ENCODE results near the gene KLHL29. TPM values are rescaled to one million over a fixed set of nuclear protein-coding genes. Genes with fewer than 3 reads are reported as not detected.

Gene KLHL29
- total and polyA plus RNA-seq, 4 donors, result 0.29 to 2.3 (median 0.68) TPM

GRCh38 chr2:23356711-23357110, 28.3 kb upstream of the KLHL29 start:
- Histone ChIP-seq H3K4me1 (ENCODE audit: control insufficient read depth in 4 of 4, insufficient read depth in 4 of 4, low read length in 3 of 4) (peaks cover 0 to 12% (median 6%) of the 10 kb centered on the region in 4 donors), H3K9ac (ENCODE audit: low read depth in 1 of 2, low read length in 2 of 2) (no peak overlapping the region), H3K9me3 (ENCODE audit: control insufficient read depth in 4 of 4, low read length in 3 of 4) (no peaks in the 10 kb centered on the region), H3K27ac (ENCODE audit: low read depth in 1 of 2, low read length in 2 of 2) (no peak overlapping the region), H3K36me3 (ENCODE audit: control insufficient read depth in 4 of 4, insufficient read depth in 3 of 4, low read depth in 1 of 4, low read length in 3 of 4) (no peaks in the 10 kb centered on the region), H3K27me3 (ENCODE audit: control insufficient read depth in 4 of 4, insufficient read depth in 4 of 4, low read length in 3 of 4) (no peaks in the 10 kb centered on the region), H3K4me3 (ENCODE audit: low read depth in 1 of 3, low read length in 3 of 3) (no peak overlapping the region)
- DNase-seq (ENCODE audit: low spot score), result no peak
- TF ChIP-seq HNF4A (conservative IDR thresholded peaks at IDR 0.05) (no peak), RAD21 (IDR thresholded peaks at IDR 0.05) (no peak), RXRA (IDR thresholded peaks at IDR 0.05) (no peak)
- TF ChIP-seq, protein P1, sequence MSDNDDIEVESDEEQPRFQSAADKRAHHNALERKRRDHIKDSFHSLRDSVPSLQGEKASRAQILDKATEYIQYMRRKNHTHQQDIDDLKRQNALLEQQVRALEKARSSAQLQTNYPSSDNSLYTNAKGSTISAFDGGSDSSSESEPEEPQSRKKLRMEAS (IDR thresholded peaks at IDR 0.05), result no peak
- TF ChIP-seq, protein P2, sequence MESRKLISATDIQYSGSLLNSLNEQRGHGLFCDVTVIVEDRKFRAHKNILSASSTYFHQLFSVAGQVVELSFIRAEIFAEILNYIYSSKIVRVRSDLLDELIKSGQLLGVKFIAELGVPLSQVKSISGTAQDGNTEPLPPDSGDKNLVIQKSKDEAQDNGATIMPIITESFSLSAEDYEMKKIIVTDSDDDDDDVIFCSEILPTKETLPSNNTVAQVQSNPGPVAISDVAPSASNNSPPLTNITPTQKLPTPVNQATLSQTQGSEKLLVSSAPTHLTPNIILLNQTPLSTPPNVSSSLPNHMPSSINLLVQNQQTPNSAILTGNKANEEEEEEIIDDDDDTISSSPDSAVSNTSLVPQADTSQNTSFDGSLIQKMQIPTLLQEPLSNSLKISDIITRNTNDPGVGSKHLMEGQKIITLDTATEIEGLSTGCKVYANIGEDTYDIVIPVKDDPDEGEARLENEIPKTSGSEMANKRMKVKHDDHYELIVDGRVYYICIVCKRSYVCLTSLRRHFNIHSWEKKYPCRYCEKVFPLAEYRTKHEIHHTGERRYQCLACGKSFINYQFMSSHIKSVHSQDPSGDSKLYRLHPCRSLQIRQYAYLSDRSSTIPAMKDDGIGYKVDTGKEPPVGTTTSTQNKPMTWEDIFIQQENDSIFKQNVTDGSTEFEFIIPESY (IDR thresholded peaks at IDR 0.05), result no peak
- 96% methylated on average over 9 of the region's 9 CpGs for WGBS

DNA sequence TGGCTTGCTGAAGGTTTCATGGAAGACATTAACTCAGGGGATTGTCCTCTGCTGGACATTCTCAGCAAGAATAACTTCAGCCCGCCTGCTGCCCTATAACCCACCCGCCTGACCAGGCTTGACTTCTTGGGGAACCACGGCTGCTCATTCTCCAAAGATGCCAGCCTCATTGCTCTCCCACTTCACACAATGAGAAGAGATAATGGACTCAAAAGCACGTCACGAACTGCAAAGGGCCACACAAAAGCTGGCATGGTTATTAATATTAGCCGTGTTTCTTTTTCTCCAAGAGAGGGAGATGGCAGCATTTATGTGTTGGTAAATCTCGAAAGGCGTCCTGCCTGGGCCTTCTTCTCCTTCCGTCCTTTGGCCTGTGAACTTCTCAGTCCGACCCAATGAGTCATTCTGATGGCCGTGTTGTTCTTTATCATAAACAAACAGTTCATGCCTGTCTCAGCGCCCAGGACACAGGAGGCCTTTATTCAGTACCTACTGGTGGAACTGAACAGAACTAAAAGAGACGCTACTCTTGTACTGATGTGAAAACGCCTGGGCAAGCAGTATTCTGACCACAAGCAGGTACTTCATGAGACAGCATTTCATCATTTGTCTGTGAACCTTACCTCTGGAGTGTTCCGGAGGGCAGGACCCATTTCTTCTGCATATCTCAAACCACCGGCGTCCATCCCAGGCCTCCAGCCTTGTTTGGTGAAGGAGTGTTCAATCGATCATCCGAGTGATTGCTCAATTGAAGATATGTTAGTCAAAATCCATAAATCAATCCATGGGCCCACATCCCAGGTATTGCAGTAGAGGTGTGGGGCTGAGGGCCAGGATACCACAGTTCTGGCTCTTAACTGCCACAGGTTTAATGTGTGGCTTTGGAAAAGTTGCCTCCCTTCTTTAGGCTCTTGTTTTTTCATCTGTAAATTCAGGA, 25.1 kb upstream of the KLHL29 start:
- no peaks in the 10 kb centered on the region for H3K27me3 ChIP-seq (ENCODE audit: control insufficient read depth in 4 of 4, insufficient read depth in 4 of 4, low read length in 3 of 4)
- peak; percentile 39 to 65 for TF ChIP-seq HNF4A (conservative IDR thresholded peaks at IDR 0.05)
- TF ChIP-seq SP1 (IDR thresholded peaks at IDR 0.05), result peak; percentile 32
- peak; percentile 25 to 41 for TF ChIP-seq RAD21 (IDR thresholded peaks at IDR 0.05)
- no peak for TF ChIP-seq FOXA1 (IDR thresholded peaks at IDR 0.05)
- peak; percentile 50 for TF ChIP-seq YY1 (IDR thresholded peaks at IDR 0.05)
- TF ChIP-seq JUND (IDR thresholded peaks at IDR 0.05), result peak; percentile 93 to 94
- peak; percentile 40 to 44 for TF ChIP-seq RXRA (IDR thresholded peaks at IDR 0.05)
- TF ChIP-seq HNF4G (IDR thresholded peaks at IDR 0.05), result no peak
- TF ChIP-seq FOXA2 (IDR thresholded peaks at IDR 0.05), result no peak
- TF ChIP-seq ATF3 (IDR thresholded peaks at IDR 0.05), result peak; percentile 75
- H3K4me1 ChIP-seq (ENCODE audit: control insufficient read depth in 4 of 4, insufficient read depth in 4 of 4, low read length in 3 of 4), result peaks cover 0 to 12% (median 5%) of the 10 kb centered on the region in 4 donors
- no peak for DNase-seq (ENCODE audit: low spot score)
- no peak overlapping the region for H3K4me3 ChIP-seq (ENCODE audit: low read depth in 1 of 3, low read length in 3 of 3)
- no peaks in the 10 kb centered on the region for H3K36me3 ChIP-seq (ENCODE audit: control insufficient read depth in 4 of 4, insufficient read depth in 3 of 4, low read depth in 1 of 4, low read length in 3 of 4)
- no peak overlapping the region for H3K9ac ChIP-seq (ENCODE audit: low read depth in 1 of 2, low read length in 2 of 2)
- H3K27ac ChIP-seq (ENCODE audit: low read depth in 1 of 2, low read length in 2 of 2), result peak overlapping the region in 1 of 2 donors; percentile 48
- no peaks in the 10 kb centered on the region for H3K9me3 ChIP-seq (ENCODE audit: control insufficient read depth in 4 of 4, low read length in 3 of 4)
- WGBS, result 60% methylated on average over 19 of the region's 19 CpGs

DNA sequence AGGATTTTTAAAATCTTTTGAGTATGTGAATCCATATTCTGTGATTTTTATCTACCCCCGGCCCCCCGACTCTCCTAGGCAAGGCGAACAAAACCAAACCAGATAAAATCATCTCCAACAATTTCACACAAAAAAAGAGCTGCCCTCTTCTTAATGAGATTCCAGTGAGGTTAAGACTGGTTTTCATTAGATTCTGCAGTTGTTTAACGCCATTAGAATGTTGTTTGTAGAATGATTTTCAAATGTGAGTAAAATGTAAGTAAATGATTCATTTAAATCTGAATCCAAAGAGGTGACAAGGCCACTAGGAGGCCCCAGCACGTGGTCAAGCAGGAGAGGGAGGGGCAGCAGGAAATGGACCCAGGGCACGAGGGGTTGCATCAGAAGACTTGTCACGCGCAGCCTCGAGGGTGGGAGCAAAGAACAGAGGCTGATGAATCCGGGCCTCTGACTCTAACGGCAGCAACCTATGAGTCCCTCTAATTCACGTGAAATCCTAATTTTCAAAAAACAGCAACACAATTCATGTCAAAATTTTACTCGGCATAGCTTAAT, 24.3 kb upstream of the KLHL29 start:
- no peaks in the 10 kb centered on the region for H3K27me3 ChIP-seq (ENCODE audit: control insufficient read depth in 4 of 4, insufficient read depth in 4 of 4, low read length in 3 of 4)
- DNase-seq (ENCODE audit: low spot score), result no peak
- peaks cover 0 to 12% (median 5%) of the 10 kb centered on the region in 4 donors for H3K4me1 ChIP-seq (ENCODE audit: control insufficient read depth in 4 of 4, insufficient read depth in 4 of 4, low read length in 3 of 4)
- H3K4me3 ChIP-seq (ENCODE audit: low read depth in 1 of 3, low read length in 3 of 3), result no peak overlapping the region
- no peaks in the 10 kb centered on the region for H3K36me3 ChIP-seq (ENCODE audit: control insufficient read depth in 4 of 4, insufficient read depth in 3 of 4, low read depth in 1 of 4, low read length in 3 of 4)
- H3K9ac ChIP-seq (ENCODE audit: low read depth in 1 of 2, low read length in 2 of 2), result no peak overlapping the region
- H3K9me3 ChIP-seq (ENCODE audit: control insufficient read depth in 4 of 4, low read length in 3 of 4), result no peaks in the 10 kb centered on the region
- WGBS, result 65% methylated on average over 13 of the region's 13 CpGs
- TF ChIP-seq HNF4A (conservative IDR thresholded peaks at IDR 0.05) (peak; percentile 10 to 47), RAD21 (IDR thresholded peaks at IDR 0.05) (no peak)
- no peak overlapping the region for H3K27ac ChIP-seq (ENCODE audit: low read depth in 1 of 2, low read length in 2 of 2)

Data from liver (tissue), 9 donors.